ENCODE data around the gene ZNF443.
"Not testable (repeated sequence)": the region's sequence is repeated elsewhere in the genome, so short reads cannot be mapped to it uniquely, and the experiment has no call there.

Gene ZNF443

DNA sequence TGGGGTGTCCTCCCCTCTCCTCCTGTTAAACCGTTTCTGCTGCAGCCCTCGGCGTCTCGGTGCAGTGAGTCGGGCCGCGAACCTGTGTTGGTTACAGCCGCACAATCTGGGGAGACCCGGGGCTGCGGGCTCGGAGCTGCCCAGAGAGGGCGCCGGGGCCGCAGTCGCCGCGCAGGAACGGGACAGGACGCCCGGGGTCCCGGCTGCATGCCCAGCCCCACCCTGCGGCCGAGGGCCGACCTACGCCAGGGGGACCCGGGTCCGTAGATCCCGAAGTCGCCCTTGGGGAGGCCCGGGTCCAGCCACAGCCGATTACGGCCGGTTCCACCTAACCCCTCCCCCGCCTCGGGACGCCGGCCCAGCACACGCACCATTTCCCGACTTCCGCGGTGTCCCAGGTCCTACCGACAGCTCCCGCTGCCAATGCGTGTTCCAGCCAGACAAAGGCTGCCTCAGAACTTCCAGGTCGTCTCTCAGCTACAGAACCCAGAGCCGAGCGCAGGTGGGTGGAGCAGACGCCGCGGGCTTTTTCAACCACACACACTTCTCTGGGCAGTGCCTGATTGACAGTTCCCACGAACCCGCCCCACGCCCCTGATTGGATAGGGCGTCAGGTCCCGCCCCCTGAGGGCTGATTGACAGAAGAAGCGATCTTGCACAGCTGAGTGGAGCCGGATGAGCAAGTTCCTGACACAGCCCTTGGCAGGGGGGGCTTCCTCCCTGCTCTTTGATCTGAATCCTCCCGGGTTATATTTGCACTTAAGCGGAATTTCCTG, at the start of gene ZNF443:
Gene ZNF443 (minus strand): TSS at position 481 of the 776 bp plus-strand sequence. CDS start 107 bp downstream, at position 374.
- peak; percentile 92 for DNase-seq

DNA sequence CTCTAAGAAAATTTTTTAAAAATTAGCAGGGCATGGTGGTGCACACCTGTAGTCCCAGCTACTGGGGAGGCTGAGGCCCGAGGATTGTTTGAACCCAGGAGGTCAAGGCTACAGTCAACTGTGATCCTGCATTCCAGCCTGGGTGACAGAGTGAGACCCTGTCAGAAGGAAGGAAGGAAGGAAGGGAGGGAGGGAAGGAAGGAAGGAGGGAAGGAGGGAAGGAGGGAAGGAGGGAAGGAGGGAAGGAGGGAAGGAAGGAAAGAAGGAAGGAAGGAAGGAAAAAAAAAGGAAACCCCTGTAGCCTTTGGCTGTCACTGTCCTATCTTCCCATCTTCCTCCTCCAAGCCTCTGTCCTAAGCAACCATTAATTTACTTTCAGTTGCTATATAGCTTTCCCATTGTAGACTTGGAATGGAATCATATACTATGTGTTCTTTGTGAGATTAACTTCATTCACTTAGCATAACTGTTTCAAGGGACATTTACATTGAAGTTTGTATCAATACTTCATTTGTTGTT, 45.5 kb upstream of the ZNF443 start:
- DNase-seq: not testable (repeated sequence)

DNA sequence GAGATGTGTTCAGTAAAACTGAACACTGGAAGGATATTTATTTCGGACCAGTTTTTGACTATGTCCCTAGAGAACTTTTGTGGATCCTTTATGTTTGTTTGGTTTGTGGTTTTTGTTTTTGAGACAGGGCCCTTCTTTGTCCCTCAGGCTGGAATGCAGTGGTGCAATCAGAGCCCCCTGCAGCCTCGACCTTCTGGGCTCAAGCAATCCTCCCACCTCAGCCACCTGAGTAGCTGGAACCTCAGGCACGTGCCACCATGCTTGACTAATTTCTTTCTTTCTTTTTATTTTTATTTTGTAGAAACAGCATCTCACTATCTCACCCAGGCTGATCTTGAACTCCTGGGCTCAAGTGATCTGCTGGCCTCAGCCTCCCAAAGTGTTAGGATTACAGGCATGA, 44.8 kb upstream of the ZNF443 start:
- DNase-seq: no peak

DNA sequence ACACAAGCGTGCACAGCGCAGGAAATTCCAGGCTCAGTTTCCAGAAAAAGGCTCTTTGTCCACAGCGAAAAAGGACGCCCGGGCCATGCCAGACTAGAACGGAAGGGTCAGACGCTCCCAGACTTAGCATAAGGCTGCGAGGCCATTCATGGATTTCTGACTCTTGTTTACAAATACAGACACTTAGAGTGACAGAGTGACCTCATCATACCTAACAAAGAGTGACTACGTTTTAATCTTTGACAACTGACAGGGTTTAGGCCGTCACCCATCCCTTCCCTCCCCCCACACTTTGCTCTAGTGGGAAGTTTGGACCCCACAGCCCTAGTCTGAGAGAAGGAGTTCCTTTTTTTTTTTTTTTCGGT, 44.2 kb upstream of the ZNF443 start:
- DNase-seq: no peak

DNA sequence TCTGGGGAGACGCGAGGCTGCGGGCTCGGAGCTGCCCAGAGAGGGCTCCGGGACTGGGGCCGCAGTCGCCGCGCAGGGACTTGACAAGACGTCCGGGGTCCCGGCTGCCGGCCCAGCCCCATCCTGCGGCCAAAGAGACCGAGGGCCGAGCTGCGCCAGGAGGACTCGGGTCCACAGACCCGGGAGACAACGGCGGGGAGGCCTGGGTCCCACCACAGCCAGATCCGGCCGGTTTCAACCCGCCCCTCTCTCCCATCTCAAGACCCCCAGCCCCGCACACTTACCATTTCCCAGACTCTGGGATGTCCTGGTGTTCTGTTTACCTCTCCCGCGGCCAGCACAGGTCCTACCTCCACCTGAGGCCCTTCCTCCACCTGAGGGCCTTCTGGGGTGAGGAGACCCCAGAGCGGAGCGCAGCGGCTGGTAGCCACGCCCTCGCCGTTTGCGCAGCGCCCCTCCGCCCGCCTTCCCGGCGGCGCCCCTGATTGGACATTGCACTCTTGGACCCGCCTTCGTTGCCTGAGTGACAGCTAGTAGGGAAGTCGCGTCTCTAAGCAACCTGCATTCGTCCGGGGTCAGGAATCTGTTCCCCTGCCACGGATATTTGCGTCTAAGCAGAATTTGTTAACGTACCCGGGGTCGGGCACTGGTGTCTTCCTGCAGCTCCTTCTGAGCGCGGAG, 43.7 kb upstream of the ZNF443 start, which contains the start of gene ZNF709:
Gene ZNF709 (minus strand): TSS at position 446 of the 681 bp plus-strand sequence. CDS start 159 bp downstream, at position 287.
- peak; percentile 66 for DNase-seq

DNA sequence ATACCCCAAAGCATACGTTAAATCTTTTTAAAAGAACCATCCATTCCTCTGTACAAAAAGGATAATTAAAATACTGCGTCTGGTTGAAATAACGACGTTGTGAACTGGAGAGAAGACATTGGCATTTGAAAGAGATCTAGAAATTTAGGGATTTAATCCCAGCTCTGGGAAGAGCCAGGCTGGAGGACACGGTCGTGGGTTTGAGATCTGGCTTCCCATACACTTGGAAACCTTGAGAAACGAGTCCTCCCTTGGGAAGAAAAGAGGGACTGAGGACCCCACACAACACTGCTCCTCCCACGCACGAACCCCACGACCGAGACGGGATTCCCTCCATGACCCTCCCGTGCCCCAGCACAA, 43.2 kb upstream of the ZNF443 start:
- DNase-seq: no peak

DNA sequence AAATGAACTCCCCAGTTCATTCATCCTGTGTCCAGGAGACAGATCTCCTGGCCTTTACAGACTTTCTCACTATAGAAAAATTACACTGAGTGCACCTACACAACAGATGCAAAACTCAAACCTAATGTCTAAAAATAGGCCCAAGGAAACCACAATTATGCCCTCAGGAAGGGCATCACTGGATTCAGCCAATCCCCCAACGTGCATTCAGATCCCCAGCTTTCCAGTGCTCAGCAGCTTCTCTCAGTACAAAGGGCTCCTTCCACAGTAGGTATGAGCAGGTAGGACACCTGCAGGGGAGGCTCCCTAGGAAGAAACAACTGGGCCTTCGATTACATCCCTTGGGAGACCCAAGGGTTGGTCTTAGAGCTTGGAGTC, 41.7 kb upstream of the ZNF443 start:
- DNase-seq: no peak

DNA sequence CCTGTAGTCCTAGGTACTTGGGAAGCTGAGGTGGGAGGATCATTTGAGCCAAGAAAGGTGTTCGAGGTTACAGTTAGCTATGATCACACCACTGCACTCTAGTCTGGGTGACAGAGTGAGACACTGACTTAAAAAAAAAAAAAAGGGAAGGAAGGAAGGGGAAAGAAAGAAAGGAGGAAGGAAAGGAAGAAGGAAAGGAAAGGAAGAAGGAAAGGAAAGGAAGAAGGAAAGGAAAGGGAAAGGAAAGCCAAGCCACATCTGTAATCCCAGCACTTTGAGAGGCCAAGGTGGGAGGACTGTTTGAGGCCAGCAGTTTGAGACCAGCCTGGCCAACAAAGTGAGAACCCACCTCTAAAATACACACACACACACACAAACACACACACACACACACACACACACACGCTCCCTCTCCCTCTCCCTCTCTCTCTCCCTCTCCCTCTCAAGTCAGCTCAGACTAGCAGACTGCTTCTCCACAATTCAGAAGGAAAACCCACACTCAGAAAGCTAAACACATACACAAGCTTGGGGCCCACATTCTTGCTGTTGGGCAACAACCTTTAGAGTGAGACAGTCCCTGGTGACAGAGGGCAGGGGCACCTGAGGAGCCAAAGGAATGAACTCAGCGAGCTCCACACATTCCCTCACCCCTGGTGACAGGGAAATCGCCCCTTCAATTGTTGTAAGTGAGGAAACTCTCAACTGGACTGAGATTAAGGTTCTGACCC, 41.1 kb upstream of the ZNF443 start:
- DNase-seq: no peak

DNA sequence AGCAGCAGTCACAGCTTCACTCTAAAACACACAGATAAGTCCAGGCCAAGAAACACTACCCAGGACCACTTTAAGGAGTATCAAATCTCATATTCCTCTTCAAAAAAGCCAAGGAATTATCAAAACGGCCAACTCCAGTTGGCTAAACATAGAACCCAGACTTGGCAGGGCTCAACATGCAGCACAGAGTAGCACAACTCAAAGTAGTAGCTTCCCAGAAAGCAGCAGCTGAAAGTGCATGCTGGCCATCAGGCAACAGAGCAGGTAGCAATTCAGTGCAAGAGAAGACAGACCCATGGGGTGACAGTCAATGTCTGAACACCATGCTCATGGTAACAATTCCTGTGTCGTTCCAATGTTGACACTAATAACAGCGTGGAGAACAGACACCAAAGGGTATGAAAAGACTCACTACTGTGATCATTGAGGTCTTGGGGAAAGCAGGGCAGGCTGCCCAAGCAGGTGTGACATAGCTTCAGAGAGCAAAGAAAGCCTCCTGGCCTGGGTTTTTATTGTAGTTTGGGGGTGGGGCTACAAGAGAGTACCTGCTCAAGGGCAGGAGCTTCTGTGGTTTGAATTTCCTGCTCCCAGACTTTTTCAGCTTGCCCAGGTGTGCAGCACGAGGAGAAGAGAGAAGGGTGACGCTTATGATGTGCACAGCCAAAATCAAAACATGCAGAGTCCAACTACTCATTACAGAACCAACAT, 37.6 kb upstream of the ZNF443 start:
- DNase-seq: no peak

DNA sequence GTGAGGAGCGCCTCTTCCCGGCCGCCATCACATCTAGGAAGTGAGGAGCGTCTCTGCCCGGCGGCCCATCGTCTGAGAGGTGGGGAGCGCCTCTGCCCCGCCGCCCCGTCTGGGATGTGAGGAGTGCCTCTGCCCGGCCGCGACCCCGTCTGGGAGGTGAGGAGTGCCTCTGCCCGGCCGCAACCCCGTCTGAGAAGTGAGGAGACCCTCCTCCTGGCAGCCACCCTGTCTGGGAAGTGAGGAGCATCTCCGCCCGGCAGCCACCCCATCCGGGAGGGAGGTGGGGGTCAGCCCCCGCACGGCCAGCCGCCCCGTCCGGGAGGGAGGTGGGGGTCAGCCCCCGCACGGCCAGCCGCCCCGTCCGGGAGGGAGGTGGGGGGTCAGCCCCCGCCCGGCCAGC, 26.8 kb upstream of the ZNF443 start:
- not testable (repeated sequence) for DNase-seq

DNA sequence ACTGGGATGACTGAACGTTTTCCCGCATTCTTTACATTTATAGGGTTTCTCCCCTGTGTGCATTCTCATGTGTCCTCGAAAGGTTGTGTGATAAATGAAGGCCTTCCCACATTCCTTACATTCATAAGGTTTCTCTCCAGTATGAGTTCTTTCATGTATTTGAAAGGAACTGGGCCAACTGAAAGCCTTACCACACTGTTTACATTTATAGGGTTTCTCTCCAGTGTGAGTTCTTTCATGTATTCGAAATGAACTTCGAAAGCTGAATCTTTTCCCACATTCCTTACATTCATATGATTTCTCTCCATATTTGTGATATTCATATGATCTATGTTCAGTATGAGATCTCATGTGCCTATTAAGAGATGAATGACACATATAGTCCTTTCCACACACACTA, 24.4 kb upstream of the ZNF443 start:
- no peak for DNase-seq

DNA sequence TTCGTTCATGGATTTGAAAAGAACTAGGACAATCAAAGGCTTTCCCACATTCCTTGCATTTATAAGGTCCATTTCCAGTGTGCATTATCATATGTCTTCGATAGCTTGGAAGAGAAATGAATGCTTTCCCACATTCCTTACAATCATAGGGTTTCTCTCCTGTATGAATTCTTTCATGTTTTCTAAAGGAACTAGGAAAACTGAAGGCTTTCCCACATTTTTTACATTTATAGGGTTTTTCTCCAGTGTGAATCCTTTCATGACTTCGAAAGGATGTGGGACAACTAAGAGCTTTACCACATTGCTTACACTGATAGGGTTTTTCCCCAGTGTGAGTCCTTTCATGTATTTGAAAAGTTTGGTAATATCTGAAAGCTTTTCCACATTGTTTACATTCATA, 23.9 kb upstream of the ZNF443 start:
- DNase-seq: no peak

DNA sequence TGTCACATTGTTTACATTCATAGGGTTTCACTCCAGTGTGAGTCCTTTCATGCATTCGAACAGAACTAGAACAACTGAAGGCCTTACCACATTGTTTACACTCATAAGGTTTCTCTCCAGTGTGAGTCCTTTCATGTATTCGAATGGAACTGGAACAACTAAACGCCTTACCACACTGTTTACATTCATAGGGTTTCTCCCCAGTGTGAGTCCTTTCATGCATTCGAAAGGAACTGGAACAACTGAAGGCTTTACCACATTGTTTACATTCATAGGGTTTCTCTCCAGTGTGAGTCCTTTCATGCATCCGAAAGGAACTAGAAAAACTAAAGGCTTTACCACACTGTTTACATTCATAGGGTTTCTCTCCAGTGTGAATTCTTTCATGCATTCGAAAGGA, 23.3 kb upstream of the ZNF443 start:
- DNase-seq: not testable (repeated sequence)

DNA sequence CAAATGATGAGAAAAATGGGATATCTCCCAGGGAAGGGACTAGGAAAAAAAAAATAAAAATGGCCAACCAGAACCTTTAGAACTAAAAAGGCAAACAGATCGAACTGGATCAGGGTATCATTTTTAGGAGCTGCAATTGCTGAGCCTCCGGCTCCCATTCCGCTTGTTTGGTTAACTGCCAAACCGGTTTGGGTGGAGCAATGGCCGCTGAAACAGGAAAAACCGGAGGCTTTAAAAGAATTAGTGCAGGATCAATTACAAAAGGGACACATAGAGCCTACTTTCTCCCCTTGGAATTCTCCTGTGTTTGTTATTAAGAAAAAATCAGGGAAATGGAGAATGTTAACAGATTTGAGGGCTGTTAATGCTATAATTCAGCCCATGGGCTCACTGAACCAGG, 12.7 kb upstream of the ZNF443 start:
- no peak for DNase-seq

DNA sequence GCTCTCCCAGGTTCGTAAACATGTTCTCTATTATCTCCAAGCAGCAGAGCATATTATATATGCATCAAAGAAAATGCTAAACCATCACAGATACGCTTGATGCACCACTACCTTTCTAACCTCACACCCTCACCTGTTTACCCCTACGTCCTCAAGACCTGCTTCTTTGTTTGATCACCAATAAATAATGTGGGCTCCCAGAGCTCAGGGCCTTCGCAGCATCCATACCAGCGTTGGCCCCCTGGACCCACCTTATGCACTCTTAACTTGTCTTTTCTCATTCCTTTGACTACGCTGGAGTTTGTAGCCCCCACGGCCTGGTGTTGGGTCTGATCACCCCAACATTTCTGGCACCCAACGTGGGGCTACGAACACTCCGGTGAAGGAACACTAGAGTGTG, 10.0 kb upstream of the ZNF443 start:
- DNase-seq: no peak

DNA sequence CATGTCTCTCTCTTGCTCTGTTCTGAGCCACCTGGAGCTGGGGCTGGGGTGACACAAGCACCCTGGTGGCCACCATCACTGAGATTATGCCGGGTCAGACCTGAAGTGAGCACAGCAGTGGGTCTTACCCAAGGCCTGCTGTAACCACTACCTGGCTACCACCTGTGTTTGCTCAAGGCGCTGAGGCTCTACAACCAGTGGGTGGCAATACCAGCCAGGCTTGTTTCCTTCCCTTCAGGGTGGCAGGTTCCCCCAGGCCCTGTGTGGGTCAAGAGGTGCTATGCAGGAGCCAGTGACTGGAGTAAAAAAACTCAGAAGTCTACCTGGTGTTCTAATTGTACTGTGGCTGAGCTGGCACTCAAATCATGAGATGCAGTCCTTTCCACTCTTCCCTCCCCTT, 8.0 kb upstream of the ZNF443 start:
- no peak for DNase-seq

DNA sequence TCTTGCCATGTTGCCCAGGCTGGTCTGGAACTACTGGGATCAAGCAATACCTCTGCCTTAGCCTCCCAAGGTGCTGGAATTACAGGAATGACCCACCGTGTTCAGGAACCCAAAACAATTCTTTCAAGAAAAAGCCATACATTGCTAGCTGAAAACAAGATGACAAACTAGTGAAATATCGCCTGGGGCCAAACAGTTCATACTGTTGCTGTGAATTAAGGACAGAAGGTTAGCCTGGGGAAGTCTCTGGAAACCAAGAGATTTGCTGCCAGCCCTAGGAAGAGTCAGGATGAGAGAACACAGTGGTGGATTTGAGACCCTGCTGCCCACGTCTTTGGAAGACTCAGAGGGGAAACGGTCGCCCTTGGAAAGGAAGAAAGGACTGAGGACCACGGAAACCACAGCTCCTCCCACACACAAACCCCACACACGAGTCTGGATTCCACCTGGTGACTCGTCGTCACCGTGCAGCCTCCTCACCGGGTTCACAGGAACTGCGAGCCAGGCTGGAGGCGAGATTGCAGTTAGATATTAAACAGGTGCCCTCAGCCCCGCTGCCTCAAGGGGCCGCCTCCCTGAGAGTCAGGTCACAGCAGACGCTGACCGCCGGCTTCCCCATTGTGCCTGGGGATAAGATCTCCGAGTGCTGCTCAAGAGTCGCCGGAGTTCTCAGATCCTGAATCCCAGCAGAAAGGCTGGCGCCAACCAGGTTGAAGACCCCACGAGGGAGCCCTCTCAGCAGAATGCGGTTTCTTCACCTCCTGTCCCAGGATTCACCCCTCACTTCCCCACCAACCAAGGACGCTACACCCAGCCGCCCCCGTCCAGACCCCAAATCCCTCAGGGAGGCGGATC, 908 bp downstream of the ZNF443 start:
- DNase-seq: not testable (repeated sequence)

DNA sequence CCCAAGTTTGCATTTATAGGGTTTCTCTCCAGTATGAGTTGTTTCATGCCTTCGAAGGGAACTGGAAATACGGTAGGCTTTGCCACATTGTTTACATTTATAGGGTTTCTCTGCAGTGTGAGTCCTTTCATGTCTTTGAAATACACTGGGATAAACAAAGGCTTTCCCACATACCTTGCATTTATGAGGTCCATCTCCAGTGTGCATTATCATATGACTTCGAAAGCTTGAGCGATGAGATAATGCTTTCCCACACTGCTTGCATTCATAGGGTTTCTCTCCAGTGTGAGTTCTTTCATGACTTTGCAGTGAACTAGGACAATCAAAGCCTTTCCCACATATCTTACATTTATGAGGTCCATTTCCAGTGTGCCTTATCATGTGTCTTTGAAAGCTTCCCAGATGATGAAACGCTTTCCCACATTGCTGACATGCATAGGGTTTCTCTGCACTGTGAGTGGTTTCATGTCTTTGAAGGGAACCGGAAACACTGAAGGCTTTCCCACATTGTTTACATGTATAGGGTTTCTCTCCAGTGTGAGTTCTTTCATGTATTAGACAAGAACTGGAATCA, 10.0 kb downstream of the ZNF443 start:
- not testable (repeated sequence) for DNase-seq

DNA sequence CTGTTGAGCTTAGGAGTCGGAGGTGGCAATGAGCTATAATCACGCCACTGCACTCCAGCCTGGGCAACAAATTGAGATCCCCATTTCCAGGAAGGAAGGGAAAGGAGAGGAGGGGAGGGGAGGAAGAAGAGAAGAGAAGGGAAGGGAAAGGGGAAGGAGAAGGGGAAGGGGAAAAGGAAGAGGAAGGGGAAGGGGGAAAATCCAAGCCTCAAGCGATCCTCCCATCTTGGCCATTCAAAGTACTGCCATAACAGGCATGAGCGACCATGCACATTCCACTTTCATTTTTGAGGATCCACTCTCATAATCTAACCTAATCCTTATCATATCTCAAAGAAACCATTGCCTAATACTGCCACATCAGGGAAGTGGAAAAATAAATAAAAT, 14.9 kb downstream of the ZNF443 start:
- DNase-seq: no peak

DNA sequence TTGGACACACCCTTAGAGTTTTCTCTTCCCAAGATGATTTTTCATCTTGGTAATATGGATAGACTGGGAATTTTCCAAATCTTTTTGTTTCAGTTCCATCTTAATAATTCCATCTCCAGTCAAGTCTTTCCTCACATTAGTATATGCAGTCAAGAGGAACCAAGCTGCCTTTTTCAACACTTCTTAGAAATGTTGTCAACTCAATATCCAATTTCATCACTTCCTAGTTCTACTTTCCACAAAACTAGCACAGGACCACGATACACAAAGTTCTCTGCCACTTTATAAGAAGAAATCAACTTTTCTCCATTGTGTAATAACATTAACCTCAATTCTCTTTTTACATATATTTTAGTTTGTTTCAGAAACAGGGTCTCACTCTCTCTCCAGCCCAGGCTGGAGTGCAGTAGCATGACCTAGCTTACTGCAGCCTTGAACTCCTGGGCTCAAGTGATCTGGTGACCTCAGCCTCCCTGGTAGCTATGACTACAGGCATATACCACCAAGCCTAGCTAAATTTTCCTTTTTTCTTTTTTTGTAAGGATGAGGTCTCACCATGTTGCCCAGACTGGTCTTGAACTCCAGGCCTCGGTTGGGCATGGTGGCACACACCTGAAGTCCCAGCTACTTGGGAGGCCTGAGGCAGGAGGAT, 15.5 kb downstream of the ZNF443 start:
- DNase-seq: no peak

DNA sequence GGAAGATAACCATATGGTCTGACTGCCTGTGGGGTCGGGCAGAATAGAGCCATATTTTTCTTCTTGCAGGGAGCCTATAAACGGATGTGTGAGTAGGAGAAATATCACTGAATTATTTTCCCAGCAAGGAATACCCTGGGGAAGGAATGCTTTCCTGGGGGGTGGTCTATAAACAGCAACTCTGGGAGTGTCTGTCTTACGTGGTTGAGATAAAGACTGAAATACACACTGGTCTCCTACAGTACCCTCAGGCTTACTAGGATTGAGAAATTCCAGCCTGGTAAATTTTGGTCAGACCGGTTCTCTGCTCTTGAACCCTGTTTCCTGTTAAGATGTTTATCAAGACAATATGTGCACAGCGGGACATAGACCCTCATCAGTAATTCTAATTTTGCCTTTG, 23.5 kb downstream of the ZNF443 start:
- DNase-seq: not testable (repeated sequence)
